Thoracic aorta (tissue), 2 donors: Measurements from ENCODE around the gene PSMA2. TPM values are rescaled to one million over a fixed set of nuclear protein-coding genes. Genes with fewer than 3 reads are reported as not detected.

Experiments
- ATAC-seq: fragments of 150-250 bp; one replicate; pipeline ENCODE4 v1.8.0; 2017; ENCODE audit warnings: low read depth; ENCODE audit not compliant: insufficient number of reproducible peaks, low FRiP score
- DNase-seq: peaks from one replicate; pipeline ENCODE4 v3.0.0-alpha.2; 2020; ENCODE audit warnings: low spot score
- H3K27ac ChIP-seq, 2 donors: fragments of 200-600 bp; sonication (generic); 1 replicate in 1 of 2; 2 replicates in 1 of 2; pipeline ENCODE4 v1.5.1; 2016; ENCODE audit warnings: mild to moderate bottlenecking in 2 of 2, moderate library complexity in 2 of 2
- H3K27me3 ChIP-seq: fragments of 200-600 bp; sonication (generic); replicated peaks from 2 replicates; pipeline ENCODE4 v1.6.0; 2016; ENCODE audit warnings: mild to moderate bottlenecking; ENCODE audit not compliant: insufficient read depth
- H3K36me3 ChIP-seq: fragments of 200-600 bp; sonication (generic); one replicate; pipeline ENCODE4 v1.5.1; 2016
- H3K4me1 ChIP-seq, 2 donors: fragments of 200-600 bp; sonication (generic); 1 replicate in 1 of 2; 2 replicates in 1 of 2; pipeline versions ENCODE4 v1.5.1 to v1.6.0; 2016; ENCODE audit warnings: low read depth in 2 of 2, mild to moderate bottlenecking in 1 of 2; ENCODE audit not compliant: control insufficient read depth in 1 of 2
- H3K4me3 ChIP-seq: fragments of 200-600 bp; sonication (generic); 2 replicates; pipeline ENCODE4 v1.5.1; 2016; ENCODE audit warnings: mild to moderate bottlenecking
- H3K9me3 ChIP-seq: fragments of 200-600 bp; sonication (generic); 2 replicates; pipeline ENCODE4 v1.5.1; 2016
- total RNA-seq, 2 donors: library from RNA; depleted of rRNA; stranded (reverse); fragments of >200 nt; gene quantifications; one replicate each; pipeline versions ENCODE4 v1.1.0 to v1.2.3, GENCODE V29; 2016
- TF ChIP-seq, protein P1 (sequence below): fragments of 200-600 bp; sonication (generic); IDR thresholded peaks from one replicate; pipeline ENCODE4 v1.5.1; 2019; ENCODE audit warnings: antibody characterized with exemption

Gene PSMA2
- total RNA-seq, 2 donors from 2014 or later: 30.2 to 53.6 TPM

GRCh38 chr7:42976371-42976770 lies 44.4 kb upstream of the PSMA2 start:
- Histone ChIP-seq H3K27me3 (no peaks in the 10 kb centered on the region), H3K9me3 (no peaks in the 10 kb centered on the region), H3K27ac (no peak overlapping the region), H3K36me3 (no peaks in the 10 kb centered on the region), H3K4me3 (no peak overlapping the region), H3K4me1 (peaks cover 0 to 5% of the 10 kb centered on the region in 2 donors)
- TF ChIP-seq, protein P1, sequence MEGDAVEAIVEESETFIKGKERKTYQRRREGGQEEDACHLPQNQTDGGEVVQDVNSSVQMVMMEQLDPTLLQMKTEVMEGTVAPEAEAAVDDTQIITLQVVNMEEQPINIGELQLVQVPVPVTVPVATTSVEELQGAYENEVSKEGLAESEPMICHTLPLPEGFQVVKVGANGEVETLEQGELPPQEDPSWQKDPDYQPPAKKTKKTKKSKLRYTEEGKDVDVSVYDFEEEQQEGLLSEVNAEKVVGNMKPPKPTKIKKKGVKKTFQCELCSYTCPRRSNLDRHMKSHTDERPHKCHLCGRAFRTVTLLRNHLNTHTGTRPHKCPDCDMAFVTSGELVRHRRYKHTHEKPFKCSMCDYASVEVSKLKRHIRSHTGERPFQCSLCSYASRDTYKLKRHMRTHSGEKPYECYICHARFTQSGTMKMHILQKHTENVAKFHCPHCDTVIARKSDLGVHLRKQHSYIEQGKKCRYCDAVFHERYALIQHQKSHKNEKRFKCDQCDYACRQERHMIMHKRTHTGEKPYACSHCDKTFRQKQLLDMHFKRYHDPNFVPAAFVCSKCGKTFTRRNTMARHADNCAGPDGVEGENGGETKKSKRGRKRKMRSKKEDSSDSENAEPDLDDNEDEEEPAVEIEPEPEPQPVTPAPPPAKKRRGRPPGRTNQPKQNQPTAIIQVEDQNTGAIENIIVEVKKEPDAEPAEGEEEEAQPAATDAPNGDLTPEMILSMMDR: no peak
- DNase-seq: no peak
- ATAC-seq: no peak

- Histone ChIP-seq H3K4me1 (peaks cover 0 to 5% of the 10 kb centered on the region in 2 donors), H3K27me3 (no peaks in the 10 kb centered on the region), H3K9me3 (no peaks in the 10 kb centered on the region), H3K27ac (peak overlapping the region; percentile 7 to 51), H3K36me3 (no peaks in the 10 kb centered on the region), H3K4me3 (peak overlapping the region; percentile 1)
- TF ChIP-seq, protein P1: no peak
- peak; percentile 88 for ATAC-seq
- peak; percentile 13 for DNase-seq
Observed at GRCh38 chr7:42972699-42973500, 40.9 kb upstream of the PSMA2 start.

GRCh38 chr7:42967391-42967790 lies 35.4 kb upstream of the PSMA2 start:
- Histone ChIP-seq H3K4me3 (no peak overlapping the region), H3K27ac (no peak overlapping the region), H3K4me1 (peaks cover 0 to 2% of the 10 kb centered on the region in 2 donors), H3K27me3 (no peaks in the 10 kb centered on the region), H3K9me3 (no peaks in the 10 kb centered on the region), H3K36me3 (no peaks in the 10 kb centered on the region)
- TF ChIP-seq, protein P1: no peak
- DNase-seq: no peak
- ATAC-seq: no peak

GRCh38 chr7:42964849-42965805 lies 33.2 kb upstream of the PSMA2 start:
- no peak overlapping the region for H3K27ac ChIP-seq
- TF ChIP-seq, protein P1: no peak
- H3K4me1 ChIP-seq: no peaks in the 10 kb centered on the region
- no peaks in the 10 kb centered on the region for H3K36me3 ChIP-seq
- H3K27me3 ChIP-seq: no peaks in the 10 kb centered on the region
- no peaks in the 10 kb centered on the region for H3K9me3 ChIP-seq
- DNase-seq: no peak
- no peak for ATAC-seq
- H3K4me3 ChIP-seq: no peak overlapping the region

DNA sequence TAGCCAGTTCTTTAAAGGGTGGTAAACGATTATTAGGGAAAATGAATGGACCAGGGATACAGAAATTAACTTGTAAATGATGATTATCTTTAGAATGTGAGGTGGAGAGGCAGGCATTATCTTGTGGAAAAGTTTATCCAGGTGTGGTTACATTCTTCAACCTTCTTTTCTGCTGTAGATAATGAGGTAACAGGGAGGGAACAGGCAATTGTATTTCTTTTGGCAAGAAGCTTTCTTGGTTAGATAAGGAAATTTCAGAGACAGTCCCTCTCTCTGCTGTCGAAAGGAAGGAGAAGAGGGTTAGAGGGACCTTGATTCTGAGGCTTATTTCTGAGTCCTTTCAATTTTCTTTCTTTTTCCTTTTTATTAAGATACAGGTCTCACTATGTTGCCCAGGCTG lies 32.3 kb upstream of the PSMA2 start:
- Histone ChIP-seq H3K9me3 (no peaks in the 10 kb centered on the region), H3K27me3 (no peaks in the 10 kb centered on the region), H3K4me1 (no peaks in the 10 kb centered on the region), H3K4me3 (no peak overlapping the region), H3K36me3 (no peaks in the 10 kb centered on the region), H3K27ac (no peak overlapping the region)
- DNase-seq: no peak
- TF ChIP-seq, protein P1: no peak
- ATAC-seq: no peak
